H9 (cell line): Measurements from ENCODE around the gene TAS2R40. TPM values are rescaled to one million over a fixed set of nuclear protein-coding genes. Genes with fewer than 3 reads are reported as not detected.

ENCODE experiments used
- DNase-seq: peaks from one replicate; pipeline ENCODE4 v3.0.0-alpha.2; 2017
- H2AFZ ChIP-seq: one replicate; pipeline ENCODE4 v1.6.1; 2013; ENCODE audit warnings: mild to moderate bottlenecking, low read length, control low read depth, moderate library complexity
- H2AK5ac ChIP-seq: 2 replicates; pipeline ENCODE4 v1.6.1; 2013; ENCODE audit warnings: low read length, control low read depth, mixed read lengths; ENCODE audit not compliant: insufficient read length
- H2BK120ac ChIP-seq: one replicate; pipeline ENCODE4 v1.6.1; 2013; ENCODE audit warnings: low read depth, mild to moderate bottlenecking, low read length, control low read depth, inconsistent platforms; ENCODE audit not compliant: poor library complexity, severe bottlenecking
- H2BK12ac ChIP-seq: 2 replicates; pipeline ENCODE4 v1.6.1; 2013; ENCODE audit warnings: low read length, control low read depth, mixed read lengths, low read depth; ENCODE audit not compliant: insufficient read length
- H2BK15ac ChIP-seq: 2 replicates; pipeline ENCODE4 v1.6.1; 2013; ENCODE audit warnings: low read depth, low read length, control low read depth
- H2BK20ac ChIP-seq: one replicate; pipeline ENCODE4 v1.6.1; 2013; ENCODE audit warnings: low read depth, mild to moderate bottlenecking, low read length, control low read depth, inconsistent platforms; ENCODE audit not compliant: poor library complexity, severe bottlenecking
- H2BK5ac ChIP-seq: 2 replicates; pipeline ENCODE4 v1.6.1; 2013; ENCODE audit warnings: low read length, control low read depth, mixed read lengths; ENCODE audit not compliant: insufficient read length
- H3K14ac ChIP-seq: 2 replicates; pipeline ENCODE4 v1.6.1; 2013; ENCODE audit warnings: low read length, control low read depth; ENCODE audit not compliant: insufficient read depth
- H3K18ac ChIP-seq: 2 replicates; pipeline ENCODE4 v1.6.1; 2013; ENCODE audit warnings: low read depth, mild to moderate bottlenecking, mixed read lengths, low read length, control low read depth; ENCODE audit not compliant: insufficient read length
- H3K23ac ChIP-seq: 2 replicates; pipeline ENCODE4 v1.6.1; 2013; ENCODE audit warnings: low read length, control low read depth, mixed read lengths, low read depth; ENCODE audit not compliant: insufficient read length
- H3K23me2 ChIP-seq: 2 replicates; pipeline ENCODE4 v1.6.1; 2013; ENCODE audit warnings: low read depth, mild to moderate bottlenecking, mixed read lengths, low read length, control low read depth; ENCODE audit not compliant: insufficient read length, poor library complexity, severe bottlenecking
- H3K27ac ChIP-seq: 2 replicates; pipeline ENCODE4 v1.5.1; 2013; ENCODE audit warnings: low read length, control low read depth, mixed read lengths, low read depth; ENCODE audit not compliant: insufficient read length
- H3K27me3 ChIP-seq: 2 replicates; pipeline ENCODE4 v1.6.1; 2013; ENCODE audit warnings: low read length, control low read depth, inconsistent platforms; ENCODE audit not compliant: insufficient read depth
- H3K4ac ChIP-seq: 2 replicates; pipeline ENCODE4 v1.6.1; 2013; ENCODE audit warnings: low read depth, mild to moderate bottlenecking, control low read depth, inconsistent platforms, low read length, moderate library complexity
- H3K4me1 ChIP-seq: 2 replicates; pipeline ENCODE4 v1.6.1; 2013; ENCODE audit warnings: low read length, control low read depth, inconsistent platforms; ENCODE audit not compliant: insufficient read depth
- H3K4me2 ChIP-seq: 2 replicates; pipeline ENCODE4 v1.6.1; 2013; ENCODE audit warnings: low read length, control low read depth, mixed read lengths; ENCODE audit not compliant: insufficient read length, insufficient read depth
- H3K56ac ChIP-seq: 2 replicates; pipeline ENCODE4 v1.6.1; 2013; ENCODE audit warnings: low read depth, mild to moderate bottlenecking, mixed read lengths, low read length, control low read depth; ENCODE audit not compliant: insufficient read length
- H3K79me1 ChIP-seq: 2 replicates; pipeline ENCODE4 v1.6.1; 2013; ENCODE audit warnings: low read depth, mild to moderate bottlenecking, moderate library complexity, low read length, control low read depth, inconsistent platforms; ENCODE audit not compliant: insufficient read depth, poor library complexity, severe bottlenecking
- H3K79me2 ChIP-seq: 2 replicates; pipeline ENCODE4 v1.6.1; 2013; ENCODE audit warnings: low read length, control low read depth, inconsistent platforms; ENCODE audit not compliant: insufficient read depth
- H3K9ac ChIP-seq: 2 replicates; pipeline ENCODE4 v1.6.1; 2013; ENCODE audit warnings: low read length, control low read depth, mixed read lengths; ENCODE audit not compliant: insufficient read length; ENCODE audit errors: extremely low read depth
- H3K9me3 ChIP-seq: one replicate; pipeline ENCODE4 v1.6.1; 2013; ENCODE audit warnings: low read depth, low read length, inconsistent platforms; ENCODE audit not compliant: control insufficient read depth
- H3T11ph ChIP-seq: one replicate; pipeline ENCODE4 v1.6.1; 2013; ENCODE audit warnings: mild to moderate bottlenecking, low read length, control low read depth, inconsistent platforms
- H4K20me1 ChIP-seq: one replicate; pipeline ENCODE4 v1.6.1; 2013; ENCODE audit not compliant: control insufficient read depth, insufficient read length, insufficient read depth
- H4K5ac ChIP-seq: 2 replicates; pipeline ENCODE4 v1.6.1; 2013; ENCODE audit warnings: low read depth, mild to moderate bottlenecking, mixed read lengths, low read length, control low read depth; ENCODE audit not compliant: insufficient read length
- H4K8ac ChIP-seq: replicated peaks from 2 replicates; pipeline ENCODE4 v1.6.1; 2013; ENCODE audit warnings: low read length, control low read depth, mixed read lengths, low read depth; ENCODE audit not compliant: insufficient read length
- H4K91ac ChIP-seq: 2 replicates; pipeline ENCODE4 v1.6.1; 2013; ENCODE audit warnings: low read depth, mild to moderate bottlenecking, moderate library complexity, mixed read lengths, low read length, control low read depth; ENCODE audit not compliant: insufficient read length
- H3K27ac Mint-ChIP-seq, 3 experiments: 2 replicates in 2 of 3; 3 replicates in 1 of 3; pipeline ENCODE4 v1.8.0; 2020 to 2021; ENCODE audit warnings: mixed read lengths in 3 of 3, mild to moderate bottlenecking in 1 of 3, moderate library complexity in 1 of 3
- H3K27me3 Mint-ChIP-seq: 2 replicates; pipeline ENCODE4 v1.8.0; 2021; ENCODE audit warnings: low read depth, mild to moderate bottlenecking, moderate library complexity, mixed read lengths
- H3K36me3 Mint-ChIP-seq, 3 experiments: 2 replicates in 2 of 3; 3 replicates in 1 of 3; pipeline ENCODE4 v1.8.0; 2020 to 2021; ENCODE audit warnings: low read depth in 3 of 3, mixed read lengths in 3 of 3; ENCODE audit not compliant: insufficient read depth in 1 of 3
- H3K4me1 Mint-ChIP-seq, 2 experiments: 2 replicates each; pipeline ENCODE4 v1.8.0; 2020; ENCODE audit warnings: mixed read lengths in 2 of 2
- H3K4me3 Mint-ChIP-seq, 2 experiments: 2 replicates in 1 of 2; 3 replicates in 1 of 2; pipeline ENCODE4 v1.8.0; 2020 to 2021; ENCODE audit warnings: mild to moderate bottlenecking in 2 of 2, mixed read lengths in 2 of 2, moderate library complexity in 1 of 2
- H3K9me3 Mint-ChIP-seq, 2 experiments: 2 replicates in 1 of 2; 3 replicates in 1 of 2; pipeline ENCODE4 v1.8.0; 2020; ENCODE audit warnings: mild to moderate bottlenecking in 2 of 2, mixed read lengths in 2 of 2, moderate library complexity in 1 of 2
- WGBS: extraction: QIAGEN DNeasy Blood & Tissue Kit; methylation state at CpG from one replicate; pipeline ENCODE4 v1.1.7; 2013; ENCODE audit warnings: missing lambda C conversion rate, low lambda C conversion rate, mixed read lengths; ENCODE audit not compliant: insufficient read length; ENCODE audit errors: extremely low coverage; 5-methylcytosine and 5-hydroxymethylcytosine counted together
- total RNA-seq: library from RNA; stranded (reverse); gene quantifications from 2 replicates; pipeline ENCODE4 v1.2.1, GENCODE V29; 2021
- TF ChIP-seq, protein P1 (sequence below): fragments of 200-600 bp; sonication (generic); conservative IDR thresholded peaks from 3 replicates; pipeline ENCODE4 v1.8.0; 2021; ENCODE audit warnings: antibody characterized with exemption, mild to moderate bottlenecking

TAS2R40 gene
- total RNA-seq, 1 experiment from 2014 or later, result not detected

DNA sequence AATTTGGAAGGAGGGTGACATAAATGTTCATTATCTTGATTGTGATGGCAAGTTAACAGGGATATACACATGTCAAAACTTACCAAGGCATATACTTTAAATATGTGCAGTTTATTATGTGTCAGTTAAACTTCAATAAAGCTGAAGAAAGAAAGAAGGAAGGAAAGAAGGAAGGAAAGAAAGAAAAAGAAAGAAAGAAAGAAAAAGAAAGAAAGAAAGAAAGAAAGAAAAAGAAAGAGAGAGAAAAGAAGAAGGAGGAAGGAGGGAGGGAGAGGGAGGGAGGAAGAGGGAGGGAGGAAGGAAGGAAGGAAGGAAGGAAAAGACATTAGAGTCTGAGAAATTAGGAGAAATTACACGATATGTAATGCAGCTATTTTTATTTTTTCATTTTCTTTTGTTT lies 25.5 kb downstream of the TAS2R40 start:
- Histone ChIP-seq H3K4me1 (no peaks in the 10 kb centered on the region), H4K8ac (no peak overlapping the region), H4K20me1 (no peaks in the 10 kb centered on the region), H4K91ac (no peak overlapping the region), H4K5ac (no peak overlapping the region), H3K14ac (no peak overlapping the region), H2AK5ac (no peak overlapping the region), H3K79me2 (no peaks in the 10 kb centered on the region), H3K79me1 (no peaks in the 10 kb centered on the region), H2BK12ac (no peak overlapping the region), H3K23me2 (no peaks in the 10 kb centered on the region), H3K4ac (no peak overlapping the region), H3K9me3 (no peaks in the 10 kb centered on the region), H3K4me2 (no peak overlapping the region), H2BK120ac (no peak overlapping the region), H2BK20ac (no peak overlapping the region), H3T11ph (no peak overlapping the region), H3K27ac (no peak overlapping the region), H2BK15ac (no peak overlapping the region), H3K18ac (no peak overlapping the region), H3K27me3 (no peaks in the 10 kb centered on the region), H3K9ac (no peak overlapping the region), H2AFZ (no peak overlapping the region), H2BK5ac (no peak overlapping the region), H3K23ac (no peak overlapping the region), H3K56ac (no peak overlapping the region)
- H3K27me3 Mint-ChIP-seq, result peaks cover 8% of the 10 kb centered on the region
- H3K36me3 Mint-ChIP-seq, result no peaks in the 10 kb centered on the region
- TF ChIP-seq, protein P1, sequence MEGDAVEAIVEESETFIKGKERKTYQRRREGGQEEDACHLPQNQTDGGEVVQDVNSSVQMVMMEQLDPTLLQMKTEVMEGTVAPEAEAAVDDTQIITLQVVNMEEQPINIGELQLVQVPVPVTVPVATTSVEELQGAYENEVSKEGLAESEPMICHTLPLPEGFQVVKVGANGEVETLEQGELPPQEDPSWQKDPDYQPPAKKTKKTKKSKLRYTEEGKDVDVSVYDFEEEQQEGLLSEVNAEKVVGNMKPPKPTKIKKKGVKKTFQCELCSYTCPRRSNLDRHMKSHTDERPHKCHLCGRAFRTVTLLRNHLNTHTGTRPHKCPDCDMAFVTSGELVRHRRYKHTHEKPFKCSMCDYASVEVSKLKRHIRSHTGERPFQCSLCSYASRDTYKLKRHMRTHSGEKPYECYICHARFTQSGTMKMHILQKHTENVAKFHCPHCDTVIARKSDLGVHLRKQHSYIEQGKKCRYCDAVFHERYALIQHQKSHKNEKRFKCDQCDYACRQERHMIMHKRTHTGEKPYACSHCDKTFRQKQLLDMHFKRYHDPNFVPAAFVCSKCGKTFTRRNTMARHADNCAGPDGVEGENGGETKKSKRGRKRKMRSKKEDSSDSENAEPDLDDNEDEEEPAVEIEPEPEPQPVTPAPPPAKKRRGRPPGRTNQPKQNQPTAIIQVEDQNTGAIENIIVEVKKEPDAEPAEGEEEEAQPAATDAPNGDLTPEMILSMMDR, result no peak
- no CpG with 5 or more reads among the region's 1 CpG for WGBS
- H3K27ac Mint-ChIP-seq, result no peak overlapping the region
- DNase-seq, result no peak
- no peaks in the 10 kb centered on the region for H3K4me1 Mint-ChIP-seq
- no peak overlapping the region for H3K4me3 Mint-ChIP-seq
- no peaks in the 10 kb centered on the region for H3K9me3 Mint-ChIP-seq
